Coronary artery (tissue), 2 donors: Measurements from ENCODE around the gene HSPBP1.

ENCODE experiments used
- DNase-seq: peaks from one replicate; pipeline ENCODE4 v3.0.0-alpha.2; 2017; ENCODE audit warnings: low spot score
- H3K27ac ChIP-seq, 2 donors: fragments of 200-600 bp; sonication (generic); one replicate each; pipeline ENCODE4 v1.5.1; 2016 to 2019
- H3K4me3 ChIP-seq: fragments of 200-600 bp; sonication (generic); 2 replicates; pipeline ENCODE4 v1.5.1; 2016; ENCODE audit warnings: mild to moderate bottlenecking, moderate library complexity
- CTCF ChIP-seq: fragments of 200-600 bp; sonication (generic); IDR thresholded peaks from one replicate; pipeline ENCODE4 v1.5.1; 2019; ENCODE audit warnings: antibody characterized with exemption

HSPBP1 gene

GRCh38 chr19:55231391-55232285, 48.3 kb downstream of the HSPBP1 start:
- Histone ChIP-seq H3K4me3 (no peak overlapping the region), H3K27ac (no peak overlapping the region)
- no peak for DNase-seq
- no peak for TF ChIP-seq CTCF

- TF ChIP-seq CTCF = no peak
- H3K4me3 ChIP-seq = no peak overlapping the region
- no peak for DNase-seq
- no peak overlapping the region for H3K27ac ChIP-seq
Measured at GRCh38 chr19:55230780-55231179, 49.1 kb downstream of the HSPBP1 start.

DNA sequence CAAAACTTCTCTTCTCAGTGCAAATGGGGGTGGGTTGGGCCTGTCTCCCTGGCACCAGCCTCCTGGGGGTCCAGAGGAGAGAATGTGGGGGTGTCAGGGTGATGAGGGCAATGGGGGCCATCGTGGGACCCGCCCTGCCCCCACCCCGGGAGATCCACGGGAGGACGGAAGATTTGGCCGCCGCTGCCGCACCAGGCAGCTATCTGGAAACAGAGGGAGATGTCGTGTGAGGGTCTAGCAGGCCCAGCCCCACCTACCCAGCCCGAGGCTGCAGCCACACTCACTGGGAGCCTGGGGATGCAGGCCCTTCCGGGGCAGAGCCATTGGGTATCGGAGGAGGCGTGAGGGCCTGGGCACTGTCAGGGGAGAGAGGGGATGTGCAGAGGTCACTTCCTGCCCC, 49.6 kb downstream of the HSPBP1 start:
- no peak overlapping the region for H3K27ac ChIP-seq
- no peak for TF ChIP-seq CTCF
- no peak overlapping the region for H3K4me3 ChIP-seq
- DNase-seq = no peak

DNA sequence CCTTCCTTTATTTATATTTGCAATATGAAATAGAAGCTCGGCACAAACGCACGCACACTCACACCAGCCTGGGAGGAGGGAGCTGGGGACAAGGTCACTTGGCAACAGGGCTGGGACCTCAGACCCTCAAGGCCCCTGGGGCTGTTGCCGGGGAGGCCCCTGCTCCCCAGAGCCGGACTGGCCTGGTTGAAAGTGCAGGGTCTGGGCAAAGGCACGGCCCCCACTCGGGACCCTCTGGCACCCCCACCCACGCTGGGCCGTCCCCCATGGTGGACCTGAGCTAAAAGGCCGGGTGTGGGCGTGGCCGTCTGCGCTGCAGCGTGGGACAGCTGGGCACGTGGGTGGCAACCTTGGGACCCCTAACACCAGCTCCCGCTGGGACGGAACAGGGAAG, 50.1 kb downstream of the HSPBP1 start:
- DNase-seq = no peak
- TF ChIP-seq CTCF = no peak
- Histone ChIP-seq H3K4me3 (no peak overlapping the region), H3K27ac (no peak overlapping the region)

- no peak overlapping the region for H3K27ac ChIP-seq
Measured at GRCh38 chr19:55229145-55229788, 50.6 kb downstream of the HSPBP1 start.

GRCh38 chr19:55228403-55229031, 51.4 kb downstream of the HSPBP1 start, which contains the start of gene TMEM86B:
TMEM86B (minus strand) TSS chr19:55228763; CDS start chr19:55228741, 22 bp downstream.
- TF ChIP-seq CTCF = no peak
- Histone ChIP-seq H3K4me3 (no peak within 1 kb of the TSS), H3K27ac (no peak within 1 kb of the TSS)
- no peak for DNase-seq

More at GRCh38 chr19:55229145-55229788, 50.6 kb downstream of the HSPBP1 start:
- no peak for TF ChIP-seq CTCF
- DNase-seq = no peak
- no peak overlapping the region for H3K4me3 ChIP-seq
